Endometrial microvascular endothelial cells (primary cell): ENCODE measurements around the gene KLLN. TPM values are rescaled to one million over a fixed set of nuclear protein-coding genes. Genes with fewer than 3 reads are reported as not detected.
"Not testable (repeated sequence)": the region's sequence is repeated elsewhere in the genome, so short reads cannot be mapped to it uniquely, and the experiment has no call there.

Source experiments
- in situ Hi-C: cut with HindIII; loops from 2 replicates; pipeline ENCODE4 v1.10.0; 2017; ENCODE audit warnings: low sequenced_read_pairs, low pct_unique_long_range_greater_than_20kb; ENCODE audit errors: inconsistent ontology term
- total RNA-seq: library from RNA; depleted of rRNA; stranded (reverse); fragments of >200 nt; gene quantifications from one replicate; pipeline ENCODE4 v1.2.3, GENCODE V29; 2015; ENCODE audit errors: inconsistent ontology term

KLLN gene
- total RNA-seq, 1 donor from 2014 or later = 0.46 TPM

- in situ Hi-C loops = no loop called here
Measured at GRCh38 chr10:87847550-87847949, 15.8 kb downstream of the KLLN start.

GRCh38 chr10:87846711-87847110 lies 16.6 kb downstream of the KLLN start:
- in situ Hi-C loops = not testable (repeated sequence)

- in situ Hi-C loops = no loop called here
Measured at GRCh38 chr10:87846023-87846422, 17.3 kb downstream of the KLLN start.

- in situ Hi-C loops = no loop called here
Measured at GRCh38 chr10:87845624-87845998, 17.7 kb downstream of the KLLN start.

- in situ Hi-C loops = no loop called here
Measured at GRCh38 chr10:87844837-87845623, 18.3 kb downstream of the KLLN start.

- in situ Hi-C loops = no loop called here
Measured at GRCh38 chr10:87843714-87844113, 19.6 kb downstream of the KLLN start.

GRCh38 chr10:87842776-87843497 lies 20.4 kb downstream of the KLLN start:
- in situ Hi-C loops = no loop called here

- in situ Hi-C loops = no loop called here
Measured at GRCh38 chr10:87842220-87842641, 21.1 kb downstream of the KLLN start.

- in situ Hi-C loops = no loop called here
Measured at GRCh38 chr10:87841186-87841585, 22.1 kb downstream of the KLLN start.

- in situ Hi-C loops = no loop called here
Measured at GRCh38 chr10:87838650-87839049, 24.7 kb downstream of the KLLN start.

- in situ Hi-C loops = no loop called here
Measured at GRCh38 chr10:87837445-87837844, 25.9 kb downstream of the KLLN start.

GRCh38 chr10:87836098-87836497 lies 27.2 kb downstream of the KLLN start:
- in situ Hi-C loops = no loop called here

- in situ Hi-C loops = no loop called here
Measured at GRCh38 chr10:87829986-87830729, 33.2 kb downstream of the KLLN start.

GRCh38 chr10:87829051-87829450 lies 34.3 kb downstream of the KLLN start:
- in situ Hi-C loops = not testable (repeated sequence)

- in situ Hi-C loops = no loop called here
Measured at GRCh38 chr10:87827681-87828080, 35.7 kb downstream of the KLLN start.

GRCh38 chr10:87826653-87827052 lies 36.7 kb downstream of the KLLN start:
- in situ Hi-C loops = no loop called here

- in situ Hi-C loops = no loop called here
Measured at GRCh38 chr10:87819289-87819585, 44.1 kb downstream of the KLLN start.

- in situ Hi-C loops = no loop called here
Measured at GRCh38 chr10:87818505-87819288, 44.6 kb downstream of the KLLN start.
